HepG2 (cell line): ENCODE results near the gene SNX3. TPM values are rescaled to one million over a fixed set of nuclear protein-coding genes. Genes with fewer than 3 reads are reported as not detected.
A peak's percentile ranks its signal among the peaks of the same experiment; 100 is the strongest.

ENCODE experiments used
- CCDC6 ChIP-seq: sonication (generic); formaldehyde crosslinking; IDR thresholded peaks from 2 replicates; pipeline ENCODE4 v1.8.1; 2022; ENCODE audit warnings: mild to moderate bottlenecking, missing genetic modification reagents, moderate library complexity
- FOXK1 ChIP-seq: sonication (generic); formaldehyde crosslinking; IDR thresholded peaks from 2 replicates; pipeline ENCODE4 v1.4.0; 2020; ENCODE audit warnings: low read depth, missing genetic modification reagents, borderline replicate concordance
- KAT7 ChIP-seq: IDR thresholded peaks from 2 replicates; pipeline ENCODE4 v1.6.1; 2018; ENCODE audit warnings: borderline replicate concordance, missing compliant biosample characterization
- MAF1 ChIP-seq: sonication (generic); formaldehyde crosslinking; IDR thresholded peaks from 2 replicates; pipeline ENCODE4 v1.5.0; 2020; ENCODE audit warnings: missing genetic modification reagents, borderline replicate concordance
- NCOR1 ChIP-seq: fragments of 200-600 bp; sonication (generic); IDR thresholded peaks from 2 replicates; pipeline ENCODE4 v1.7.0; 2017; ENCODE audit warnings: antibody characterized with exemption, low read length, borderline replicate concordance
- NR2F1 ChIP-seq, 2 experiments: fragments of 450-650 bp in 1 of 2; formaldehyde crosslinking in 1 of 2; IDR thresholded peaks; 2 replicates each; pipeline versions ENCODE4 v1.5.0 to v1.6.1; 2016 to 2020; ENCODE audit warnings: mild to moderate bottlenecking in 1 of 2, missing compliant biosample characterization in 1 of 2, missing genetic modification reagents in 1 of 2, moderate library complexity in 1 of 2
- PAWR ChIP-seq: sonication (generic); formaldehyde crosslinking; IDR thresholded peaks from 2 replicates; pipeline ENCODE4 v1.4.0; 2020; ENCODE audit warnings: missing genetic modification reagents, mild to moderate bottlenecking, borderline replicate concordance
- PTBP1 ChIP-seq: fragments of 200-400 bp; formaldehyde crosslinking; IDR thresholded peaks from 2 replicates; pipeline ENCODE4 v1.6.1; 2018; ENCODE audit warnings: low read length, low read depth; ENCODE audit not compliant: poor library complexity, severe bottlenecking
- ZFY ChIP-seq: sonication (generic); formaldehyde crosslinking; IDR thresholded peaks from 2 replicates; pipeline ENCODE4 v1.4.0; 2020; ENCODE audit warnings: missing genetic modification reagents
- ZNF3 ChIP-seq: IDR thresholded peaks from 2 replicates; pipeline ENCODE4 v1.7.0; 2017; ENCODE audit warnings: inconsistent platforms
- ZNF430 ChIP-seq: sonication (generic); formaldehyde crosslinking; IDR thresholded peaks from 2 replicates; pipeline ENCODE4 v1.9.0; 2021; ENCODE audit warnings: mild to moderate bottlenecking, missing genetic modification reagents
- ZNF441 ChIP-seq: sonication (generic); formaldehyde crosslinking; IDR thresholded peaks from 2 replicates; pipeline ENCODE4 v1.7.0; 2021; ENCODE audit warnings: missing genetic modification reagents, borderline replicate concordance
- polyA plus RNA-seq, 8 experiments: library from polyadenylated mRNA; depleted of rRNA in 3 of 8; stranded (reverse) in 7 of 8; unstranded in 1 of 8; fragments of >200 nt; fragmentation: Illumina TruSeq in 4 of 8; extraction: Trizol in 4 of 8; gene quantifications; 2 replicates each; pipeline versions ENCODE4 v1.2.1 to v1.2.3, GENCODE V29; 2011 to 2016; ENCODE audit warnings: low read depth in 4 of 8, missing spikeins in 1 of 8, mixed read lengths in 1 of 8; ENCODE audit not compliant: insufficient read depth in 1 of 8
- total RNA-seq, 5 experiments: library from RNA; depleted of rRNA; stranded (reverse); fragments of >200 nt; fragmentation: Illumina TruSeq; extraction: Trizol; gene quantifications; 2 replicates each; pipeline ENCODE4 v1.2.3, GENCODE V29; 2016; ENCODE audit warnings: low read depth in 1 of 5
- TF ChIP-seq, protein P1 (sequence below): sonication (generic); formaldehyde crosslinking; IDR thresholded peaks from 2 replicates; pipeline ENCODE4 v1.5.0; 2020; ENCODE audit warnings: mild to moderate bottlenecking, missing genetic modification reagents
- TF ChIP-seq, protein P2 (sequence below): sonication (generic); formaldehyde crosslinking; conservative IDR thresholded peaks from 2 replicates; pipeline ENCODE4 v1.4.0; 2020; ENCODE audit warnings: missing genetic modification reagents
- TF ChIP-seq, protein P3 (sequence below): sonication (generic); formaldehyde crosslinking; IDR thresholded peaks from 2 replicates; pipeline ENCODE4 v1.9.0; 2021; ENCODE audit warnings: missing genetic modification reagents, borderline replicate concordance
- TF ChIP-seq, protein P4 (sequence below): sonication (generic); formaldehyde crosslinking; IDR thresholded peaks from 2 replicates; pipeline ENCODE4 v1.8.1; 2023; ENCODE audit warnings: mild to moderate bottlenecking, inconsistent platforms, moderate library complexity, missing genetic modification reagents, borderline replicate concordance
- TF ChIP-seq, protein P5 (sequence below): sonication (generic); formaldehyde crosslinking; IDR thresholded peaks from 2 replicates; pipeline ENCODE4 v1.4.0; 2020; ENCODE audit warnings: missing genetic modification reagents
- TF ChIP-seq, protein P6 (sequence below): sonication (generic); formaldehyde crosslinking; IDR thresholded peaks from 2 replicates; pipeline ENCODE4 v1.4.0; 2020; ENCODE audit warnings: missing genetic modification reagents

SNX3 gene
- total and polyA plus RNA-seq, 2 of the 13 experiments (the other 11 are each of a cell fraction or from before 2014, with no cell fraction given): 84.9 to 226 TPM

DNA sequence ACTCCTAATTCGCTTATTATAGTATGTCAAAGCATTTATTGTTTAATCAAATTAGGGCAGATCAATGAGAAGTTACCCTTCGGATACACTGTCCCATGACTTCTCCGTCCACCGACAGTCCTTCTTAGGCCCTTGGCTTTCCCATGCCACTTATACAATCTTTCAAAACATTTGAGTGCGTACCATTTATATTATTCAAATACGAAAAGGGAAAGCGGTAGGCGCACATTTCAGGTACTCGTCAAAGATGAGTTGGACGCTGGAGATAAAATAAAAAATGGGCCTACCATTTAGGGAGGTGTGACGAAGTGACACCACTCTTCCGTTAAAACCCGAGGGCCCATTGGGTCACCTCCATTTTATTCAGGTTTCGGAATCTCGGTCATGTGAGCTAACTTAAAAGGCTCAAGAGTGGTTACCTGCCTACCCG is 33.5 kb upstream of the SNX3 start (continued):
- TF ChIP-seq NR2F1 (CRISPR knock-in tag; IDR thresholded peaks at IDR 0.05) (no peak), ZFY (CRISPR knock-in tag) (peak; percentile 81; the same call in 1 of the 2 replicates), MAF1 (no peak), NCOR1 (no peak), ZNF430 (no peak), PTBP1 (no peak), ZNF3 (CRISPR knock-in tag) (no peak), FOXK1 (CRISPR knock-in tag) (0 out of 2 replicates have a peak, but pooled peaks have one; percentile 25), KAT7 (CRISPR knock-in tag) (no peak), PAWR (CRISPR knock-in tag) (no peak), CCDC6 (CRISPR knock-in tag) (no peak), ZNF441 (CRISPR knock-in tag) (no peak)
- TF ChIP-seq, protein P1, sequence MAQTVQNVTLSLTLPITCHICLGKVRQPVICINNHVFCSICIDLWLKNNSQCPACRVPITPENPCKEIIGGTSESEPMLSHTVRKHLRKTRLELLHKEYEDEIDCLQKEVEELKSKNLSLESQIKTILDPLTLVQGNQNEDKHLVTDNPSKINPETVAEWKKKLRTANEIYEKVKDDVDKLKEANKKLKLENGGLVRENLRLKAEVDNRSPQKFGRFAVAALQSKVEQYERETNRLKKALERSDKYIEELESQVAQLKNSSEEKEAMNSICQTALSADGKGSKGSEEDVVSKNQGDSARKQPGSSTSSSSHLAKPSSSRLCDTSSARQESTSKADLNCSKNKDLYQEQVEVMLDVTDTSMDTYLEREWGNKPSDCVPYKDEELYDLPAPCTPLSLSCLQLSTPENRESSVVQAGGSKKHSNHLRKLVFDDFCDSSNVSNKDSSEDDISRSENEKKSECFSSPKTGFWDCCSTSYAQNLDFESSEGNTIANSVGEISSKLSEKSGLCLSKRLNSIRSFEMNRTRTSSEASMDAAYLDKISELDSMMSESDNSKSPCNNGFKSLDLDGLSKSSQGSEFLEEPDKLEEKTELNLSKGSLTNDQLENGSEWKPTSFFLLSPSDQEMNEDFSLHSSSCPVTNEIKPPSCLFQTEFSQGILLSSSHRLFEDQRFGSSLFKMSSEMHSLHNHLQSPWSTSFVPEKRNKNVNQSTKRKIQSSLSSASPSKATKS (CRISPR knock-in tag): 0 out of 2 replicates have a peak, but pooled peaks have one; percentile 34
- TF ChIP-seq, protein P2, sequence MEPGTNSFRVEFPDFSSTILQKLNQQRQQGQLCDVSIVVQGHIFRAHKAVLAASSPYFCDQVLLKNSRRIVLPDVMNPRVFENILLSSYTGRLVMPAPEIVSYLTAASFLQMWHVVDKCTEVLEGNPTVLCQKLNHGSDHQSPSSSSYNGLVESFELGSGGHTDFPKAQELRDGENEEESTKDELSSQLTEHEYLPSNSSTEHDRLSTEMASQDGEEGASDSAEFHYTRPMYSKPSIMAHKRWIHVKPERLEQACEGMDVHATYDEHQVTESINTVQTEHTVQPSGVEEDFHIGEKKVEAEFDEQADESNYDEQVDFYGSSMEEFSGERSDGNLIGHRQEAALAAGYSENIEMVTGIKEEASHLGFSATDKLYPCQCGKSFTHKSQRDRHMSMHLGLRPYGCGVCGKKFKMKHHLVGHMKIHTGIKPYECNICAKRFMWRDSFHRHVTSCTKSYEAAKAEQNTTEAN (CRISPR knock-in tag): no peak
- TF ChIP-seq, protein P3, sequence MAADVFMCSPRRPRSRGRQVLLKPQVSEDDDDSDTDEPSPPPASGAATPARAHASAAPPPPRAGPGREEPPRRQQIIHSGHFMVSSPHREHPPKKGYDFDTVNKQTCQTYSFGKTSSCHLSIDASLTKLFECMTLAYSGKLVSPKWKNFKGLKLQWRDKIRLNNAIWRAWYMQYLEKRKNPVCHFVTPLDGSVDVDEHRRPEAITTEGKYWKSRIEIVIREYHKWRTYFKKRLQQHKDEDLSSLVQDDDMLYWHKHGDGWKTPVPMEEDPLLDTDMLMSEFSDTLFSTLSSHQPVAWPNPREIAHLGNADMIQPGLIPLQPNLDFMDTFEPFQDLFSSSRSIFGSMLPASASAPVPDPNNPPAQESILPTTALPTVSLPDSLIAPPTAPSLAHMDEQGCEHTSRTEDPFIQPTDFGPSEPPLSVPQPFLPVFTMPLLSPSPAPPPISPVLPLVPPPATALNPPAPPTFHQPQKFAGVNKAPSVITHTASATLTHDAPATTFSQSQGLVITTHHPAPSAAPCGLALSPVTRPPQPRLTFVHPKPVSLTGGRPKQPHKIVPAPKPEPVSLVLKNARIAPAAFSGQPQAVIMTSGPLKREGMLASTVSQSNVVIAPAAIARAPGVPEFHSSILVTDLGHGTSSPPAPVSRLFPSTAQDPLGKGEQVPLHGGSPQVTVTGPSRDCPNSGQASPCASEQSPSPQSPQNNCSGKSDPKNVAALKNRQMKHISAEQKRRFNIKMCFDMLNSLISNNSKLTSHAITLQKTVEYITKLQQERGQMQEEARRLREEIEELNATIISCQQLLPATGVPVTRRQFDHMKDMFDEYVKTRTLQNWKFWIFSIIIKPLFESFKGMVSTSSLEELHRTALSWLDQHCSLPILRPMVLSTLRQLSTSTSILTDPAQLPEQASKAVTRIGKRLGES: no peak
- TF ChIP-seq, protein P4, sequence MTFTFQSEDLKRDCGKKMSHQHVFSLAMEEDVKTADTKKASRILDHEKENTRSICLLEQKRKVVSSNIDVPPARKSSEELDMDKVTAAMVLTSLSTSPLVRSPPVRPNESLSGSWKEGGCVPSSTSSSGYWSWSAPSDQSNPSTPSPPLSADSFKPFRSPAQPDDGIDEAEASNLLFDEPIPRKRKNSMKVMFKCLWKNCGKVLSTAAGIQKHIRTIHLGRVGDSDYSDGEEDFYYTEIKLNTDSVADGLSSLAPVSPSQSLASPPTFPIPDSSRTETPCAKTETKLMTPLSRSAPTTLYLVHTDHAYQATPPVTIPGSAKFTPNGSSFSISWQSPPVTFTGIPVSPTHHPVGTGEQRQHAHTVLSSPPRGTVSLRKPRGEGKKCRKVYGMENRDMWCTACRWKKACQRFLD: no peak
- TF ChIP-seq, protein P5, sequence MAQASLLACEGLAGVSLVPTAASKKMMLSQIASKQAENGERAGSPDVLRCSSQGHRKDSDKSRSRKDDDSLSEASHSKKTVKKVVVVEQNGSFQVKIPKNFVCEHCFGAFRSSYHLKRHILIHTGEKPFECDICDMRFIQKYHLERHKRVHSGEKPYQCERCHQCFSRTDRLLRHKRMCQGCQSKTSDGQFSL (CRISPR knock-in tag): no peak
- TF ChIP-seq, protein P6, sequence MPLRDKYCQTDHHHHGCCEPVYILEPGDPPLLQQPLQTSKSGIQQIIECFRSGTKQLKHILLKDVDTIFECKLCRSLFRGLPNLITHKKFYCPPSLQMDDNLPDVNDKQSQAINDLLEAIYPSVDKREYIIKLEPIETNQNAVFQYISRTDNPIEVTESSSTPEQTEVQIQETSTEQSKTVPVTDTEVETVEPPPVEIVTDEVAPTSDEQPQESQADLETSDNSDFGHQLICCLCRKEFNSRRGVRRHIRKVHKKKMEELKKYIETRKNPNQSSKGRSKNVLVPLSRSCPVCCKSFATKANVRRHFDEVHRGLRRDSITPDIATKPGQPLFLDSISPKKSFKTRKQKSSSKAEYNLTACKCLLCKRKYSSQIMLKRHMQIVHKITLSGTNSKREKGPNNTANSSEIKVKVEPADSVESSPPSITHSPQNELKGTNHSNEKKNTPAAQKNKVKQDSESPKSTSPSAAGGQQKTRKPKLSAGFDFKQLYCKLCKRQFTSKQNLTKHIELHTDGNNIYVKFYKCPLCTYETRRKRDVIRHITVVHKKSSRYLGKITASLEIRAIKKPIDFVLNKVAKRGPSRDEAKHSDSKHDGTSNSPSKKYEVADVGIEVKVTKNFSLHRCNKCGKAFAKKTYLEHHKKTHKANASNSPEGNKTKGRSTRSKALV (CRISPR knock-in tag): peak; percentile 56; the same call in 1 of the 2 replicates
